Measurements from ENCODE around the gene HDAC2.

DNA sequence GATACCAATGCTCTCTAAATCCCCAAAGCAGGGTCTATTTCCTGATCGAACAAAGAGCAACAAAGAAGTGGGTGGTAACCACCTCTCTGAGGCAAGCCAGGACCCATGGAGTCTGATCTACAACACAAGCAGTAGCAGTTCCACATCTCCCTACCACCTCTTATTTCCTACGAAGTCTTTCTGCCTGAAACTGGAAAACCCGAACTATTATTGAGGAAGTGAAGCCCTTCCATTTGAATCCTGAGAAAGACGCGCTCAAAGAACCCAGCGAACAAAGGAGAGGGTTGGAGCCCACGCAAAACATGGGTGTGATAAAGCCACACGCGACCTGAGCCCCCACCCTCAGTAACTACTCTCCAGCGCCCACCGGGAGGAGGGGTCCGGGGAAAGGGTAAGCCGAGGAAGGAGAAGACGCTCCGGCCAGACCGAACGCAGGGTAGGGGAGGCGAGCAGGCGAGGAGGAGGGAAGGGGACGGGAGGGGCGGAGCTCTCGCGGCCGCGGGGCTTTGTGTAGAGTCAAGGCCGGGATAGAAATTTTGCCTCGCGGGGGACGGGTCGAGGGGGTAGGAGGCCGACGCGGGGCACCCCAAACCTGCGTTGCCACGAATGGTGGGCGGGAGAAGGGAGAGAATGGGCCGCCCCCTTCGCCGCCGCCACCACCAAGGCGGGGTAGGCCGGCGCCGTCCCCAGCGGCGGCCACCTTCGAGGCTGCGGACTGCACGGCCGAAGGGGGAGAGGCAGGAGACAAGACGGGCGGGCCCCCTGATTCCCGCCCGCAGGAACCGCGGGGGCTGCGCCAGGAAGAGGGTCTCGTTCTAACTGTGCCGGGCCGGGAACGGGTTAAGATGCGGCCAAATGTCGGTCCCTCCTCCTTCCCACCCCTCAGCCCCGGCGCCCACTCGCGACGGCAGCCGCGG lies 802 bp downstream of the HDAC2 start:
- no peak for TF ChIP-seq EP300 (conservative IDR thresholded peaks at IDR 0.05; ENCODE audit: poor library complexity, severe bottlenecking)
- no peak for TF ChIP-seq SMC3 (conservative IDR thresholded peaks at IDR 0.05; ENCODE audit: poor library complexity)
